BJ (cell line): ENCODE results near the gene CD80. TPM values are rescaled to one million over a fixed set of nuclear protein-coding genes. Genes with fewer than 3 reads are reported as not detected.

Experiments
- CTCF ChIA-PET: fragments of 350-600 bp; formaldehyde crosslinking; extraction: SDS; loops from one replicate; lab custom pipeline; 2021; ENCODE audit warnings: antibody characterized with exemption, inconsistent platforms; lab: Yijun Ruan, JAX
- POLR2A ChIA-PET: fragments of 300-600 bp; sonication (Branson Sonifier 250); formaldehyde crosslinking; extraction: SDS; loops from one replicate; lab custom pipeline; 2021; ENCODE audit warnings: antibody characterized with exemption; lab: Charles Lee
- DNase-seq: peaks from one replicate; pipeline ENCODE4 v3.0.0-alpha.2; 2011; ENCODE audit warnings: low read depth
- H3K27me3 ChIP-seq: 2 replicates; pipeline ENCODE4 v1.6.0; 2011; ENCODE audit warnings: low read length; ENCODE audit not compliant: control insufficient read depth, insufficient read depth
- H3K36me3 ChIP-seq: 2 replicates; pipeline ENCODE4 v1.5.1; 2011; ENCODE audit warnings: low read length; ENCODE audit not compliant: control insufficient read depth, insufficient read depth
- H3K4me3 ChIP-seq: 2 replicates; pipeline ENCODE4 v1.5.1; 2011; ENCODE audit warnings: low read depth, mild to moderate bottlenecking, control low read depth, low read length
- polyA plus RNA-seq: library from polyadenylated mRNA; depleted of rRNA; stranded (reverse); fragments of >200 nt; gene quantifications from 2 replicates; pipeline ENCODE4 v1.2.3, GENCODE V29; 2011
- TF ChIP-seq, protein P1 (sequence below): IDR thresholded peaks from 2 replicates; pipeline ENCODE4 v1.5.1; 2011; ENCODE audit warnings: low read depth, mild to moderate bottlenecking, control low read depth, inconsistent platforms, low read length, moderate library complexity; ENCODE audit not compliant: insufficient read depth

Gene CD80
- polyA plus RNA-seq, 1 experiment, result not detected

DNA sequence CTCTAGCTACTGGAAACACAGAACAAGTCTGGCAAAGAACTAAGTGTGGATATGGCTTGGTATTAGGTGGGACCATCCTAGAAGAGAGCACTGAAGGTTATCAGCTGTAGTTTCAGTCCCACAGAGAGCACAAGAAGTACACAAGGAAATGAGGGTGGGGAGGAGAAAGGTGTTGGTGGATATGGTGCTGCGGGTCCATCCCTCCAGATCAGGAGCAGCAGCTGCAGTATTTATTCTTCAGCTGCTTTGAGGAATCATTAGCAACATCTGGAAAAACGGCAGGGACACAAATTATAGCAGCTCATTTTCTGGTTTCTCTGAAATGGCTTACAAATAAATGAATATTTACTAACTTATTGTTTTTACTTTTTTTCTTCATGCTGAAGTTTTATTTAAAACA lies 29.0 kb downstream of the CD80 start:
- no peaks in the 10 kb centered on the region for H3K36me3 ChIP-seq
- no peak for DNase-seq
- ChIA-PET CTCF (interaction anchor here (0.7 to 2.0 kb wide), 4 partner anchors 96 to 165 kb away, joined by 3 to 9 read pairs (median 3); no protein-coding TSS in a partner anchor), POLR2A (no interaction called here)
- H3K4me3 ChIP-seq, result no peak overlapping the region
- TF ChIP-seq, protein P1, sequence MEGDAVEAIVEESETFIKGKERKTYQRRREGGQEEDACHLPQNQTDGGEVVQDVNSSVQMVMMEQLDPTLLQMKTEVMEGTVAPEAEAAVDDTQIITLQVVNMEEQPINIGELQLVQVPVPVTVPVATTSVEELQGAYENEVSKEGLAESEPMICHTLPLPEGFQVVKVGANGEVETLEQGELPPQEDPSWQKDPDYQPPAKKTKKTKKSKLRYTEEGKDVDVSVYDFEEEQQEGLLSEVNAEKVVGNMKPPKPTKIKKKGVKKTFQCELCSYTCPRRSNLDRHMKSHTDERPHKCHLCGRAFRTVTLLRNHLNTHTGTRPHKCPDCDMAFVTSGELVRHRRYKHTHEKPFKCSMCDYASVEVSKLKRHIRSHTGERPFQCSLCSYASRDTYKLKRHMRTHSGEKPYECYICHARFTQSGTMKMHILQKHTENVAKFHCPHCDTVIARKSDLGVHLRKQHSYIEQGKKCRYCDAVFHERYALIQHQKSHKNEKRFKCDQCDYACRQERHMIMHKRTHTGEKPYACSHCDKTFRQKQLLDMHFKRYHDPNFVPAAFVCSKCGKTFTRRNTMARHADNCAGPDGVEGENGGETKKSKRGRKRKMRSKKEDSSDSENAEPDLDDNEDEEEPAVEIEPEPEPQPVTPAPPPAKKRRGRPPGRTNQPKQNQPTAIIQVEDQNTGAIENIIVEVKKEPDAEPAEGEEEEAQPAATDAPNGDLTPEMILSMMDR, result no peak
- H3K27me3 ChIP-seq, result no peaks in the 10 kb centered on the region

DNA sequence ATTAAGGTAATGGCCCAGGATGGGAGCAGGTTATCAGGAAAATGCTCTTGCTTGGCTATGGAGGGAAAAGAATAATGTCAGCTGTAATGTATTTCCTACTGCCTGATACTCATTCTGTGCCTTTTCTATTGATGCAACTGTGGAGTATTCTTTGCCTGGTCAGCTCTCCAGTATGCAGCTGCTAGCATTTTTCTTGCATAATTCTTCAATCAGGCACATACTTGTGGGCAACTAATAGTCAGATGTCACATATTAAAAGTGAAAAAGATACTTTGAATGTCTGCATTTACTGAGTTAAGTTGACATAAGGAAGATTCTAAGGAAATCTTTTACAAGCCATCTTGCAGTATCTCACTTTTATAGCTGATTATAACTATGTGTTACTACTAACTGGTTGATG lies 29.5 kb downstream of the CD80 start:
- Histone ChIP-seq H3K27me3 (no peaks in the 10 kb centered on the region), H3K36me3 (no peaks in the 10 kb centered on the region), H3K4me3 (no peak overlapping the region)
- ChIA-PET CTCF (interaction anchor here (0.7 to 2.0 kb wide), 3 partner anchors 97 to 150 kb away, joined by 3 to 9 read pairs (median 3); no protein-coding TSS in a partner anchor), POLR2A (no interaction called here)
- peak; percentile 83 for DNase-seq
- TF ChIP-seq, protein P1, result no peak

DNA sequence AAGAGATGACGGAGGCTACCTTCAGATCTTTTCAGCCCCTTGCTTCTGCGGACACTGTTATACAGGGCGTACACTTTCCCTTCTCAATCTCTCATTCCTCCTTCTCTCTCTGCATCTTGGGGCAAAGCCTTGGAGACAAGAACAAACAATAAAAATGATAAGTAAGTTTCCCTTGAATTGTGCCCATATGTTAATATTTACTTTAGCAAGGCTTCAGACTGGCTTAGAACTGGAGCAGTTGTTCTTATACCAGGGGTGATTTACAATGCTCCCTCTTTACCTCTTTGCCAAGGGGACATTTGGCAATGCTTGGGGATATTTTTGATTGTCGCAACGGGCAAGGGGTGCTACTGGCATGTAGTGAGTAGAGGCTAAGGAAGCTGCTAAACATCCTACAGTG lies 31.7 kb downstream of the CD80 start:
- DNase-seq, result no peak
- ChIA-PET CTCF (interaction anchor here (4.4 kb wide), 1 partner anchor 153 kb away, joined by 18 read pairs; no protein-coding TSS in a partner anchor), POLR2A (no interaction called here)
- no peaks in the 10 kb centered on the region for H3K27me3 ChIP-seq
- H3K4me3 ChIP-seq, result no peak overlapping the region
- no peaks in the 10 kb centered on the region; the same call in 1 of the 2 replicates for H3K36me3 ChIP-seq
- TF ChIP-seq, protein P1, result no peak

DNA sequence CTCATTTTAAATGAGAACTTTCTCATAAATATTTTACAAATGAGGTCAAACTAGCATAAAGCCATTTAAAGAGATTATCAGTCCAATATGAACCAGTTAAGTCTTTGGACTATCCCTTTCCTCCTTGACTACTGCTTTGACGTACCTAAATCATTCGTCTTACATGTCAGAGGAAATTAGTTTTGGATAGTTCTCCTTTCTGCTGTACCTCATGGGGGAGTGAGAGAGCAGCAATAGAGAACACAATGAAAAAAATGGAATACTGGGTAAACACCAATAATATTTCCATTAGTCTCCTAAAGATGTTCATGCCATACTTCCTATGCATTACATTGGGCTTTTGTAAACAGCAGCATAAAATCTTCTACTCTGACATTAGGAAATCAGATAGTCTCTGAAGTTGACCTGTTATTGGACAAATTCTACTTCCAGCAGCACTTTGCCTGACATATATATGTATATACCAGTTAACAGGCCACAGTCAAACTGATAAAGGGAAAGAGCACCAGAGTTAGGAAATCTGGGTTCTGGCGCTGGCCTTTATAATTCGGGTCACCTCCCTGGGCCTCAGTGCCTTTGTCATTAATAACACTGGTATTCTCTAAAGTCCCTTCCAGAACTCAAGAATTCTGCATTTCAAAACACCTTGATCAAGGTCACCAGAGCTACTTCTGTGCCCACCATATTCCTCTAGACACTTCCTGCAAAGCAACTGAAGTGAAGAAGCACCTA lies 34.3 kb downstream of the CD80 start:
- TF ChIP-seq, protein P1, result peak; percentile 44
- H3K36me3 ChIP-seq, result peaks cover 3% of the 10 kb centered on the region
- ChIA-PET CTCF (interaction anchor here (1.4 to 4.4 kb wide), 4 partner anchors 35 to 165 kb away, joined by 3 to 18 read pairs (median 4); partner anchors contain the start of genes CD80 and COX17), POLR2A (no interaction called here)
- no peak for DNase-seq
- H3K27me3 ChIP-seq, result no peaks in the 10 kb centered on the region
- no peak overlapping the region for H3K4me3 ChIP-seq

DNA sequence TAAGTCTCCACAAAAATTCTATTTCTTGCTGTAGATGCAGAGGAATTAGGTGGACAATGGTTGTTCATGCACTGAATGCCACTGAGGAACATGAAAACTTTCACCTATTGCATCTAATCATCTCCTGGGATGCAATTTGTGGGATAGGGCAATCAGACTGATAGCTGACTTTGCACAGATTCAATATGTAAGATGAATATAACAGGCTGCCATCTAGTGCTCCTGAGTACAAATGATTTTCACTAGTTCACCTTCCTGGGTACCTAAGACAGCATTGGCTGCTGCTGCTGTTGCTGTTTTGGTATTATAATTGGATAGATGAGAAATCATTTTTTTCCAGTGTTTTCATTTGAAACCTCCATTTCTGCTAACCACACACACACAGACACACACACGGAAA lies 41.4 kb downstream of the CD80 start:
- TF ChIP-seq, protein P1, result no peak

More for the DNA sequence above, 41.4 kb downstream of the CD80 start:
- Histone ChIP-seq H3K4me3 (no peak overlapping the region), H3K36me3 (peaks cover 5% of the 10 kb centered on the region; the same call in 1 of the 2 replicates), H3K27me3 (no peaks in the 10 kb centered on the region)
- no peak for DNase-seq
- ChIA-PET CTCF (interaction anchor here (0.6 kb wide), 1 partner anchor 132 kb away, joined by 3 read pairs; no protein-coding TSS in a partner anchor), POLR2A (no interaction called here)
